ENCODE results near the gene INA.

GRCh38 chr10:103232131-103232673 lies 44.7 kb upstream of the INA start:
- no peak for TF ChIP-seq CTCF (IDR thresholded peaks at IDR 0.05; ENCODE audit: low read length)
- no peak for TF ChIP-seq EZH2 (IDR thresholded peaks at IDR 0.05; ENCODE audit: borderline replicate concordance, low read length)
